Hepatocyte (in vitro differentiated cells): ENCODE measurements around the gene MAP4K1. TPM values are rescaled to one million over a fixed set of nuclear protein-coding genes. Genes with fewer than 3 reads are reported as not detected.
"Not testable (repeated sequence)": the region's sequence is repeated elsewhere in the genome, so short reads cannot be mapped to it uniquely, and the experiment has no call there.

Experiments
- DNase-seq: peaks from one replicate; pipeline ENCODE4 v3.0.0-alpha.2; 2016; ENCODE audit warnings: low spot score
- H2AFZ ChIP-seq: fragments of 200-600 bp; sonication (generic); 2 replicates; pipeline ENCODE4 v1.6.0; 2016; ENCODE audit warnings: antibody characterized with exemption, mild to moderate bottlenecking
- H3K27ac ChIP-seq: fragments of 200-600 bp; sonication (generic); 2 replicates; pipeline ENCODE4 v1.5.1; 2016; ENCODE audit warnings: mild to moderate bottlenecking
- H3K27me3 ChIP-seq: fragments of 200-600 bp; sonication (generic); 2 replicates; pipeline ENCODE4 v1.6.1; 2016
- H3K36me3 ChIP-seq: fragments of 200-600 bp; sonication (generic); replicated peaks from 2 replicates; pipeline ENCODE4 v1.5.1; 2016; ENCODE audit warnings: low read depth; ENCODE audit not compliant: insufficient read depth
- H3K4me1 ChIP-seq: fragments of 200-600 bp; sonication (generic); 2 replicates; pipeline ENCODE4 v1.5.1; 2016; ENCODE audit warnings: mild to moderate bottlenecking, moderate library complexity; ENCODE audit not compliant: insufficient read depth
- H3K4me2 ChIP-seq: fragments of 200-600 bp; sonication (generic); 2 replicates; pipeline ENCODE4 v1.6.0; 2016
- H3K4me3 ChIP-seq: fragments of 200-600 bp; sonication (generic); 2 replicates; pipeline ENCODE4 v1.5.1; 2016; ENCODE audit warnings: mild to moderate bottlenecking
- H3K79me2 ChIP-seq: fragments of 200-600 bp; sonication (generic); 2 replicates; pipeline ENCODE4 v1.6.0; 2017; ENCODE audit warnings: mild to moderate bottlenecking
- H3K9me2 ChIP-seq: fragments of 200-600 bp; sonication (generic); replicated peaks from 2 replicates; pipeline ENCODE4 v1.6.0; 2017; ENCODE audit warnings: mild to moderate bottlenecking; ENCODE audit not compliant: insufficient read depth
- H3K9me3 ChIP-seq: fragments of 200-600 bp; sonication (generic); 2 replicates; pipeline ENCODE4 v1.5.1; 2016; ENCODE audit warnings: low read depth, mild to moderate bottlenecking
- H4K20me1 ChIP-seq: fragments of 200-600 bp; sonication (generic); 2 replicates; pipeline ENCODE4 v1.6.0; 2016; ENCODE audit warnings: mild to moderate bottlenecking; ENCODE audit not compliant: insufficient read depth, poor library complexity, severe bottlenecking
- EZH2 ChIP-seq: fragments of 200-600 bp; sonication (generic); IDR thresholded peaks from 2 replicates; pipeline ENCODE4 v1.6.1; 2016; ENCODE audit warnings: antibody characterized with exemption, mild to moderate bottlenecking, borderline replicate concordance
- EZH2phosphoT487 ChIP-seq: fragments of 200-600 bp; sonication (generic); IDR thresholded peaks from one replicate; pipeline ENCODE4 v1.6.1; 2018; ENCODE audit warnings: antibody characterized with exemption, mild to moderate bottlenecking, low read depth, moderate library complexity; ENCODE audit not compliant: unreplicated experiment, severe bottlenecking
- WGBS: methylation state at CpG from one replicate; pipeline ENCODE4 v1.1.6; 2016; ENCODE audit warnings: low lambda C conversion rate; ENCODE audit errors: missing lambda C conversion rate; 5-methylcytosine and 5-hydroxymethylcytosine counted together
- polyA plus RNA-seq: library from polyadenylated mRNA; unstranded; fragments of >200 nt; fragmentation: Nextera tagmentation; extraction: Ambion mirVana; gene quantifications from 2 replicates; pipeline ENCODE4 v1.2.1, GENCODE V29; 2016
- total RNA-seq: library from RNA; depleted of rRNA; stranded (reverse); fragments of >200 nt; gene quantifications from 2 replicates; pipeline ENCODE4 v1.2.3, GENCODE V29; 2014
- TF ChIP-seq, protein P1 (sequence below): fragments of 200-600 bp; sonication (generic); IDR thresholded peaks from 2 replicates; pipeline ENCODE4 v1.5.1; 2016; ENCODE audit warnings: antibody characterized with exemption, mild to moderate bottlenecking; ENCODE audit not compliant: poor library complexity

MAP4K1 gene
- total and polyA plus RNA-seq, 2 experiments from 2014 or later, result 0.57 to 2.6 TPM

DNA sequence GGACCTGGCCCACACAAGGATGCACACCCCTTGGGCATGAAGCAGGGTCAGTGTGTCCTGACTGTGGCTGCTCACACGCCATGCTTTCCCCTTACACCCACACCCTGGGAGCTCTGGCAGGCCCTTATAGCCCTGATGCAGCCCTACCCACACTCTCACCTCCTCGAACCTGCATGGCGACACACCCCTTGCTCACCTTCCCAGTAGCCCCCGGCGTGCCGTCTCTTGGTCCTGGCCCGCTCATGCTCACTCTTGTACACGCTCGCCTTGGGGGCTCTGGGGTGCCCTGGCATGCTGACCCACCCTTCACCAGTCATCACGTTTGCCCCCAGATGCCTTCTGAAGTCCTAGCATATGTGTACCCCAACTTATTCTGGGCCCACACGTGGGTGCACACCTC is 56.1 kb downstream of the MAP4K1 start:
- WGBS, result 86% methylated on average over 11 of the region's 11 CpGs
- no peak for DNase-seq
- H2AFZ ChIP-seq, result no peak overlapping the region
- no peak overlapping the region for H3K4me2 ChIP-seq
- H3K9me2 ChIP-seq, result no peaks in the 10 kb centered on the region
- no peaks in the 10 kb centered on the region for H3K4me1 ChIP-seq
- no peaks in the 10 kb centered on the region for H3K9me3 ChIP-seq
- TF ChIP-seq EZH2phosphoT487 (no peak), EZH2 (no peak)
- TF ChIP-seq, protein P1, sequence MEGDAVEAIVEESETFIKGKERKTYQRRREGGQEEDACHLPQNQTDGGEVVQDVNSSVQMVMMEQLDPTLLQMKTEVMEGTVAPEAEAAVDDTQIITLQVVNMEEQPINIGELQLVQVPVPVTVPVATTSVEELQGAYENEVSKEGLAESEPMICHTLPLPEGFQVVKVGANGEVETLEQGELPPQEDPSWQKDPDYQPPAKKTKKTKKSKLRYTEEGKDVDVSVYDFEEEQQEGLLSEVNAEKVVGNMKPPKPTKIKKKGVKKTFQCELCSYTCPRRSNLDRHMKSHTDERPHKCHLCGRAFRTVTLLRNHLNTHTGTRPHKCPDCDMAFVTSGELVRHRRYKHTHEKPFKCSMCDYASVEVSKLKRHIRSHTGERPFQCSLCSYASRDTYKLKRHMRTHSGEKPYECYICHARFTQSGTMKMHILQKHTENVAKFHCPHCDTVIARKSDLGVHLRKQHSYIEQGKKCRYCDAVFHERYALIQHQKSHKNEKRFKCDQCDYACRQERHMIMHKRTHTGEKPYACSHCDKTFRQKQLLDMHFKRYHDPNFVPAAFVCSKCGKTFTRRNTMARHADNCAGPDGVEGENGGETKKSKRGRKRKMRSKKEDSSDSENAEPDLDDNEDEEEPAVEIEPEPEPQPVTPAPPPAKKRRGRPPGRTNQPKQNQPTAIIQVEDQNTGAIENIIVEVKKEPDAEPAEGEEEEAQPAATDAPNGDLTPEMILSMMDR, result no peak
- H3K36me3 ChIP-seq, result no peaks in the 10 kb centered on the region
- no peak overlapping the region for H3K27ac ChIP-seq
- H3K27me3 ChIP-seq, result peaks cover 10% of the 10 kb centered on the region
- no peak overlapping the region for H3K4me3 ChIP-seq
- no peaks in the 10 kb centered on the region for H4K20me1 ChIP-seq
- H3K79me2 ChIP-seq, result no peaks in the 10 kb centered on the region

GRCh38 chr19:38561053-38561606 is 56.6 kb downstream of the MAP4K1 start:
- no peaks in the 10 kb centered on the region for H3K9me3 ChIP-seq
- no peaks in the 10 kb centered on the region for H3K4me1 ChIP-seq
- no peaks in the 10 kb centered on the region for H4K20me1 ChIP-seq
- H3K79me2 ChIP-seq, result no peaks in the 10 kb centered on the region
- no peak for DNase-seq
- WGBS, result 97% methylated on average over 42 of the region's 42 CpGs
- H3K4me3 ChIP-seq, result no peak overlapping the region
- no peak for TF ChIP-seq EZH2phosphoT487
- TF ChIP-seq EZH2, result no peak
- TF ChIP-seq, protein P1, result no peak
- H3K27ac ChIP-seq, result no peak overlapping the region
- peaks cover 10% of the 10 kb centered on the region for H3K27me3 ChIP-seq
- no peak overlapping the region for H3K4me2 ChIP-seq
- H2AFZ ChIP-seq, result no peak overlapping the region
- no peaks in the 10 kb centered on the region for H3K36me3 ChIP-seq
- H3K9me2 ChIP-seq, result no peaks in the 10 kb centered on the region

DNA sequence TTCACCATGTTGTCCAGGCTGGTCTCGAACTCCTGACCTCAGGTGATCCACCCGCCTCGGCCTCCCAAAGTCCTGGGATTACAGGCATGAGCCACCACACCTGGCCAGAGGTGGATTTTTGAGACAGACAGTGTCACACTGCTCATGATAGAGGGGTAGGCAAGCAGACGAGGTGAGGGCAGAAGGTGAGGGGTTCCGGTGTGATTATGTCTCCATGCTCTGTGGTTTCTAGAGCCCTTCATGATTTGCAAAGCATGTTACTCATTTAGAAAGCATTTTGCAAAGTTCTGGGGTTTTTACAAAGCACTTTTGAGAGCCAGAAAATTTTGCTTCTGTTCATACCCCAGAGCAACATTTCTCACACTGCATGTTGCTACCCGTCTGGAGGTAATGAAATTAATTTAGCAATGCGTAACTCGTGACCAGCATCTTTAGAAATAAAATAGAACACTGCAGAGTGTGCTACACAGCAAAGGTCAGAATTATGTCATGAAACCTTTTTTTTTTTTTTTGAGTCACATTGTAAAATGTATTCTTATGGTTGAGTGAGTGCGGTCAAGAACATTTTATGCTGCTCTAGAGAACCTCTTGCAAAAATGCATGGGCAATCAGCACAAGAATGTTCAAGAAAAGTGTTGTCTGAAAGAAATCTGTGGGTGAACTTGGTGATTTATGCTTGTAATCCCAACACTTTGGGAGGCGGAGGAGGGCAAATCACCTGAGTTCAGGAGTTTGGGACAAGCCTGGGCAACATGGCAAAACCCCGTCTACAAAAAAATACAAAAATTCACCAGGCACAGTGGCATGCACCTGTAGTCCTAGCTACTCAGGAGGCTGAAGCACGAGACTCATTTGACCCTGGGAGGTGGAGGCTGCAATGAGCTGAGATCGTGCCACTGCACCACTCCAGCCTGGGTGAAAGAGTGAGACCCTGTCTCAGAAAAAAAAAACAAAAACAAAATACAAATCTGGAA is 58.0 kb downstream of the MAP4K1 start:
- no peak overlapping the region for H3K4me3 ChIP-seq
- H3K79me2 ChIP-seq, result no peaks in the 10 kb centered on the region
- H2AFZ ChIP-seq, result no peak overlapping the region
- peaks cover 2% of the 10 kb centered on the region for H3K27me3 ChIP-seq
- H3K9me2 ChIP-seq, result no peaks in the 10 kb centered on the region
- no peaks in the 10 kb centered on the region for H4K20me1 ChIP-seq
- H3K9me3 ChIP-seq, result no peaks in the 10 kb centered on the region
- H3K36me3 ChIP-seq, result no peaks in the 10 kb centered on the region
- H3K27ac ChIP-seq, result no peak overlapping the region
- WGBS, result 90% methylated on average over 13 of the region's 13 CpGs
- TF ChIP-seq, protein P1, result no peak
- no peaks in the 10 kb centered on the region for H3K4me1 ChIP-seq
- no peak overlapping the region for H3K4me2 ChIP-seq
- DNase-seq, result no peak

GRCh38 chr19:38558933-38559332 is 58.8 kb downstream of the MAP4K1 start:
- not testable (repeated sequence) for DNase-seq, H3K36me3 ChIP-seq, H3K27ac ChIP-seq, H2AFZ ChIP-seq, H3K9me3 ChIP-seq, H3K4me2 ChIP-seq, H3K27me3 ChIP-seq, H4K20me1 ChIP-seq, H3K4me3 ChIP-seq, H3K4me1 ChIP-seq, H3K9me2 ChIP-seq, H3K79me2 ChIP-seq
- 77% methylated on average over 6 of the region's 7 CpGs for WGBS
